ENCODE data around the gene INF2.

The INF2 gene

GRCh38 chr14:104689109-104689880 lies at the start of gene INF2:
Gene INF2 (plus strand): TSS chr14:104689618. CDS start chr14:104701366, 11,748 bp downstream.
- Mint-ChIP-seq H3K9me3 (no peaks in the 10 kb centered on the region), H3K27me3 (ENCODE audit: low read depth) (peaks cover 3% of the 10 kb centered on the region), H3K4me3 (peak within 1 kb of the TSS; percentile 76), H3K36me3 (ENCODE audit: low read depth) (peaks cover 2% of the 10 kb centered on the region), H3K4me1 (ENCODE audit: low read depth) (peaks cover 43% of the 10 kb centered on the region), H3K27ac (peak within 1 kb of the TSS; percentile 65)

GRCh38 chr14:104639885-104640548 lies 49.4 kb upstream of the INF2 start:
- Mint-ChIP-seq H3K9me3 (peaks cover 5% of the 10 kb centered on the region), H3K4me3 (no peak overlapping the region), H3K27ac (peak overlapping the region; percentile 45), H3K27me3 (ENCODE audit: low read depth) (no peaks in the 10 kb centered on the region), H3K4me1 (ENCODE audit: low read depth) (no peaks in the 10 kb centered on the region), H3K36me3 (ENCODE audit: low read depth) (no peaks in the 10 kb centered on the region)

- H3K27me3 Mint-ChIP-seq (ENCODE audit: low read depth): no peaks in the 10 kb centered on the region
- H3K27ac Mint-ChIP-seq: no peak overlapping the region
- no peak overlapping the region for H3K4me3 Mint-ChIP-seq
- H3K9me3 Mint-ChIP-seq: peaks cover 9% of the 10 kb centered on the region
- no peaks in the 10 kb centered on the region for H3K4me1 Mint-ChIP-seq (ENCODE audit: low read depth)
- H3K36me3 Mint-ChIP-seq (ENCODE audit: low read depth): no peaks in the 10 kb centered on the region
Observed at GRCh38 chr14:104640681-104641080, 48.7 kb upstream of the INF2 start.

GRCh38 chr14:104641753-104642539 lies 47.5 kb upstream of the INF2 start:
- H3K27me3 Mint-ChIP-seq (ENCODE audit: low read depth): no peaks in the 10 kb centered on the region
- H3K9me3 Mint-ChIP-seq: peaks cover 9% of the 10 kb centered on the region
- no peak overlapping the region for H3K4me3 Mint-ChIP-seq
- H3K36me3 Mint-ChIP-seq (ENCODE audit: low read depth): no peaks in the 10 kb centered on the region
- no peaks in the 10 kb centered on the region for H3K4me1 Mint-ChIP-seq (ENCODE audit: low read depth)
- no peak overlapping the region for H3K27ac Mint-ChIP-seq

- Mint-ChIP-seq H3K27ac (no peak overlapping the region), H3K4me3 (no peak overlapping the region), H3K9me3 (peaks cover 9% of the 10 kb centered on the region), H3K27me3 (ENCODE audit: low read depth) (no peaks in the 10 kb centered on the region), H3K4me1 (ENCODE audit: low read depth) (no peaks in the 10 kb centered on the region), H3K36me3 (ENCODE audit: low read depth) (no peaks in the 10 kb centered on the region)
Observed at GRCh38 chr14:104642540-104642868, 46.9 kb upstream of the INF2 start.

GRCh38 chr14:104643306-104643705 lies 46.1 kb upstream of the INF2 start:
- H3K27me3 Mint-ChIP-seq (ENCODE audit: low read depth): no peaks in the 10 kb centered on the region
- H3K4me3 Mint-ChIP-seq: no peak overlapping the region
- no peaks in the 10 kb centered on the region for H3K4me1 Mint-ChIP-seq (ENCODE audit: low read depth)

GRCh38 chr14:104644091-104644635 lies 45.3 kb upstream of the INF2 start:
- Mint-ChIP-seq H3K36me3 (ENCODE audit: low read depth) (no peaks in the 10 kb centered on the region), H3K4me3 (no peak overlapping the region), H3K27ac (no peak overlapping the region), H3K27me3 (ENCODE audit: low read depth) (peaks cover 3% of the 10 kb centered on the region), H3K4me1 (ENCODE audit: low read depth) (no peaks in the 10 kb centered on the region), H3K9me3 (peaks cover 9% of the 10 kb centered on the region)

More at GRCh38 chr14:104643306-104643705, 46.1 kb upstream of the INF2 start:
- no peaks in the 10 kb centered on the region for H3K36me3 Mint-ChIP-seq (ENCODE audit: low read depth)
- H3K9me3 Mint-ChIP-seq: peaks cover 9% of the 10 kb centered on the region
- no peak overlapping the region for H3K27ac Mint-ChIP-seq

- H3K4me1 Mint-ChIP-seq (ENCODE audit: low read depth): no peaks in the 10 kb centered on the region
- peaks cover 10% of the 10 kb centered on the region for H3K27me3 Mint-ChIP-seq (ENCODE audit: low read depth)
- no peak overlapping the region for H3K4me3 Mint-ChIP-seq
- no peaks in the 10 kb centered on the region for H3K36me3 Mint-ChIP-seq (ENCODE audit: low read depth)
- H3K27ac Mint-ChIP-seq: no peak overlapping the region
- peaks cover 9% of the 10 kb centered on the region for H3K9me3 Mint-ChIP-seq
Observed at GRCh38 chr14:104644656-104645378, 44.6 kb upstream of the INF2 start.

- Mint-ChIP-seq H3K27ac (no peak overlapping the region), H3K4me3 (no peak overlapping the region), H3K36me3 (ENCODE audit: low read depth) (no peaks in the 10 kb centered on the region)
Observed at GRCh38 chr14:104647467-104648043, 41.9 kb upstream of the INF2 start.

GRCh38 chr14:104650057-104650980 lies 39.1 kb upstream of the INF2 start:
- Mint-ChIP-seq H3K4me1 (ENCODE audit: low read depth) (no peaks in the 10 kb centered on the region), H3K27me3 (ENCODE audit: low read depth) (peaks cover 10% of the 10 kb centered on the region), H3K27ac (no peak overlapping the region), H3K4me3 (no peak overlapping the region), H3K9me3 (peaks cover 13% of the 10 kb centered on the region), H3K36me3 (ENCODE audit: low read depth) (no peaks in the 10 kb centered on the region)

More at GRCh38 chr14:104647467-104648043, 41.9 kb upstream of the INF2 start:
- Mint-ChIP-seq H3K27me3 (ENCODE audit: low read depth) (peaks cover 10% of the 10 kb centered on the region), H3K9me3 (peaks cover 14% of the 10 kb centered on the region), H3K4me1 (ENCODE audit: low read depth) (no peaks in the 10 kb centered on the region)

GRCh38 chr14:104650981-104651875 lies 38.2 kb upstream of the INF2 start:
- Mint-ChIP-seq H3K27me3 (ENCODE audit: low read depth) (peaks cover 19% of the 10 kb centered on the region), H3K4me1 (ENCODE audit: low read depth) (no peaks in the 10 kb centered on the region), H3K36me3 (ENCODE audit: low read depth) (no peaks in the 10 kb centered on the region), H3K27ac (no peak overlapping the region), H3K9me3 (peaks cover 12% of the 10 kb centered on the region), H3K4me3 (no peak overlapping the region)

GRCh38 chr14:104651876-104652260 lies 37.5 kb upstream of the INF2 start:
- H3K36me3 Mint-ChIP-seq (ENCODE audit: low read depth): no peaks in the 10 kb centered on the region
- no peaks in the 10 kb centered on the region for H3K4me1 Mint-ChIP-seq (ENCODE audit: low read depth)
- H3K27me3 Mint-ChIP-seq (ENCODE audit: low read depth): peaks cover 20% of the 10 kb centered on the region
- H3K9me3 Mint-ChIP-seq: peaks cover 12% of the 10 kb centered on the region
- no peak overlapping the region for H3K27ac Mint-ChIP-seq
- no peak overlapping the region for H3K4me3 Mint-ChIP-seq
